Mesenteric fat pad (tissue), 1 donor: ENCODE measurements around the gene NAMPT. TPM values are rescaled to one million over a fixed set of nuclear protein-coding genes. Genes with fewer than 3 reads are reported as not detected.

Experiments
- total RNA-seq: library from RNA; stranded (reverse); fragmentation: NEBNext Ultra II Directional; extraction: Animal tissue kit (Norgen Biotek cat#: 25700); gene quantifications from one replicate; pipeline ENCODE4 v1.2.1, GENCODE V29; 2021
- donor health status: DM: yes; HTN: yes; CAD: no.

Gene NAMPT
- total RNA-seq, 1 donor from 2014 or later, result 1,079 TPM

Other genes with a start within 250 kb of the NAMPT start
- 70.8 TPM for gene SYPL1, start 172.7 kb downstream of the NAMPT start, total RNA-seq